H1 (cell line): Measurements from ENCODE around the gene ROS1.

Experiments
- ATF3 ChIP-seq: IDR thresholded peaks from 2 replicates; pipeline ENCODE4 v1.6.1; 2011; ENCODE audit warnings: low read depth, mild to moderate bottlenecking, low read length; ENCODE audit not compliant: insufficient read depth
- BACH1 ChIP-seq: IDR thresholded peaks from 2 replicates; pipeline ENCODE4 v1.6.1; 2012; ENCODE audit warnings: low read length, improper control_type of control experiment
- CBX5 ChIP-seq: fragments of 300-800, 300-1000 bp; sonication (generic); IDR thresholded peaks from 2 replicates; pipeline ENCODE4 v1.7.1; 2016; ENCODE audit warnings: antibody characterized with exemption, low read length, low read depth
- POLR2A ChIP-seq, 2 experiments: IDR thresholded peaks; 1 replicate in 1 of 2; 2 replicates in 1 of 2; pipeline ENCODE4 v1.6.1; 2011; ENCODE audit warnings: low read depth in 2 of 2, low read length in 2 of 2, mild to moderate bottlenecking in 2 of 2; ENCODE audit errors: control extremely low read depth in 1 of 2
- RNF2 ChIP-seq: fragments of 200-900, 300-1000 bp; sonication (generic); IDR thresholded peaks from 2 replicates; pipeline ENCODE4 v1.7.1; 2016; ENCODE audit warnings: borderline replicate concordance, low read depth, mild to moderate bottlenecking, antibody characterized with exemption, low read length; ENCODE audit not compliant: poor library complexity, severe bottlenecking; ENCODE audit errors: missing control alignments
- TF ChIP-seq, protein P1 (sequence below), 3 experiments: IDR thresholded peaks; 1 replicate in 2 of 3; 2 replicates in 1 of 3; pipeline versions ENCODE4 v1.5.1 to v1.6.1; 2011; ENCODE audit warnings: low read length in 3 of 3, mild to moderate bottlenecking in 3 of 3, inconsistent platforms in 2 of 3, low read depth in 1 of 3, moderate library complexity in 1 of 3; ENCODE audit not compliant: insufficient read depth in 1 of 3; ENCODE audit errors: control extremely low read depth in 1 of 3

DNA sequence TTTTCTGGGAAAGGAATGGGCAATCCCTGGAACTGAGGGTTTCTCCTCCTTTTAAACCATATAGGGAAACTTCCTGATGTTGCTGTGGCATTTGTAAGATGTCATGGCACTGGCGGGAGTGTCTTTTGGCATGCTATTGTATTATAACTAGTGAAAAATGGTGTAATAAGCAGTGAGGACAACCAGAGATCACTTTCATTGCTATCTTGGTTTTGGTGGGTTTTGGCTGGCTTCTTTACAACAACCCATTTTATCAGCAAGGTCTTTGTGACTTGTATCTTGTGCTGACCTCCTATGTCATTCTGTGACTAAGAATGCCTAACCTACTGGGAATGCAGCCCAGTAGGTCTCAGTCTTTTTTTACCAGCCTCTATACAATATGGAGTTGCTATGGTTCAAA is 47.7 kb upstream of the ROS1 start:
- TF ChIP-seq ATF3 (no peak), CBX5 (no peak), RNF2 (no peak), BACH1 (no peak), POLR2A (IDR thresholded peaks at IDR 0.05; ENCODE audit: control extremely low read depth in 1 of 2, low read depth in 2 of 2, low read length in 2 of 2) (no peak)
- TF ChIP-seq, protein P1, sequence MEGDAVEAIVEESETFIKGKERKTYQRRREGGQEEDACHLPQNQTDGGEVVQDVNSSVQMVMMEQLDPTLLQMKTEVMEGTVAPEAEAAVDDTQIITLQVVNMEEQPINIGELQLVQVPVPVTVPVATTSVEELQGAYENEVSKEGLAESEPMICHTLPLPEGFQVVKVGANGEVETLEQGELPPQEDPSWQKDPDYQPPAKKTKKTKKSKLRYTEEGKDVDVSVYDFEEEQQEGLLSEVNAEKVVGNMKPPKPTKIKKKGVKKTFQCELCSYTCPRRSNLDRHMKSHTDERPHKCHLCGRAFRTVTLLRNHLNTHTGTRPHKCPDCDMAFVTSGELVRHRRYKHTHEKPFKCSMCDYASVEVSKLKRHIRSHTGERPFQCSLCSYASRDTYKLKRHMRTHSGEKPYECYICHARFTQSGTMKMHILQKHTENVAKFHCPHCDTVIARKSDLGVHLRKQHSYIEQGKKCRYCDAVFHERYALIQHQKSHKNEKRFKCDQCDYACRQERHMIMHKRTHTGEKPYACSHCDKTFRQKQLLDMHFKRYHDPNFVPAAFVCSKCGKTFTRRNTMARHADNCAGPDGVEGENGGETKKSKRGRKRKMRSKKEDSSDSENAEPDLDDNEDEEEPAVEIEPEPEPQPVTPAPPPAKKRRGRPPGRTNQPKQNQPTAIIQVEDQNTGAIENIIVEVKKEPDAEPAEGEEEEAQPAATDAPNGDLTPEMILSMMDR (IDR thresholded peaks at IDR 0.05; ENCODE audit: control extremely low read depth in 1 of 3, insufficient read depth in 1 of 3, low read depth in 1 of 3, low read length in 3 of 3): no peak
